Activated naive CD8-positive, alpha-beta T cell (primary cell): ENCODE data around the gene HERC3.

Experiments
- H3K27ac Mint-ChIP-seq: one replicate; pipeline ENCODE4 v1.8.0; 2021; ENCODE audit warnings: mixed read lengths
- H3K27me3 Mint-ChIP-seq: one replicate; pipeline ENCODE4 v1.8.0; 2021; ENCODE audit warnings: mixed read lengths
- H3K36me3 Mint-ChIP-seq: one replicate; pipeline ENCODE4 v1.8.0; 2021; ENCODE audit warnings: mixed read lengths
- H3K4me1 Mint-ChIP-seq: one replicate; pipeline ENCODE4 v1.8.0; 2021; ENCODE audit warnings: low read depth, mixed read lengths
- H3K4me3 Mint-ChIP-seq: one replicate; pipeline ENCODE4 v1.8.0; 2021; ENCODE audit warnings: mild to moderate bottlenecking, mixed read lengths
- H3K9me3 Mint-ChIP-seq: one replicate; pipeline ENCODE4 v1.8.0; 2021; ENCODE audit warnings: low read depth, mixed read lengths

HERC3 gene

DNA sequence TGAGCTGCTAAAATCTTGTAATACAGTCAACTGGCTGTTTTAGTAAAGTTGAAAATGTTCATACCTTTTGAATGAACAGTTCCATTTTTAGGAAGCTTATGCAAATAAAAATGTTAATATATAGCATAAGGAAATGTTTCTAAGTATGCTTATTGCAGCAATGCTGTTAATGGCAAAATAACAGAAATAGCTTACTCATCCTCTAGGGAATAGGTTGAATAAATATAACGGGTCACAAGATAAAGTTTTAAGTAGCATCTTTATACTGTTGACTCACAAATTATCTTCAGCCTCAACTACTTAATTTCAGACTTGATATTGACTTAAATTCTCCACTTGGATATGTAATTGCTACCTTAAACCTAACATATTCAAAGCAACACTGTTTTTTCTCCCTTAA is 27.7 kb downstream of the HERC3 start:
- Mint-ChIP-seq H3K27ac (peak overlapping the region; percentile 43), H3K4me3 (no peak overlapping the region), H3K36me3 (peaks cover 51% of the 10 kb centered on the region), H3K4me1 (peaks cover 63% of the 10 kb centered on the region), H3K27me3 (no peaks in the 10 kb centered on the region), H3K9me3 (peaks cover 19% of the 10 kb centered on the region)

DNA sequence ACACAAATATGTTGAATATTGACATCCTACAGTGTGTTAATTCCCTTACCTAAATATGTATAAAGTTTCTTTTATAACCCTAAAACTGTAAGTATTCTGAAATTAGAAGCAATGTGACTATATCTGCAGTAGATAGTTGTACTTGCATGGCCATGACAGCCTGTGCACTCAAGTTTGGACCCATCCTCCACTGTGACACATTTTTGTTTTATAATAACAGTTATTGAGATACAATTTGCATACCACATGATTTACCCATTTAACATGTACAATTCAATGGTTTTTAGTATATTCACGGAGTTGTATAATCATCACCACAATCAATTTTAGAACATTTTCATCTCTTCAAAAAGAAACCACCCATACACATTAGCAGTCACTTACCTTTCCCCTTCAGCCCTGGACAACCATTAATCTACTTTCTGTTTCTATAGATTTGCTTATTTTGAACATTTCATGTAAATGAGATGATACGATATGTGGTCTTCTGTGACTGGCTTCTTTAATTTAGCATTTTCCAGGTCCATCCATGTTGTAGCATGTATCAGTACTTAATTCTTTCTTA is 29.6 kb downstream of the HERC3 start:
- H3K36me3 Mint-ChIP-seq, result peaks cover 53% of the 10 kb centered on the region
- H3K4me1 Mint-ChIP-seq, result peaks cover 53% of the 10 kb centered on the region
- no peak overlapping the region for H3K4me3 Mint-ChIP-seq
- peak overlapping the region; percentile 30 for H3K27ac Mint-ChIP-seq
- H3K27me3 Mint-ChIP-seq, result no peaks in the 10 kb centered on the region
- H3K9me3 Mint-ChIP-seq, result peaks cover 19% of the 10 kb centered on the region

DNA sequence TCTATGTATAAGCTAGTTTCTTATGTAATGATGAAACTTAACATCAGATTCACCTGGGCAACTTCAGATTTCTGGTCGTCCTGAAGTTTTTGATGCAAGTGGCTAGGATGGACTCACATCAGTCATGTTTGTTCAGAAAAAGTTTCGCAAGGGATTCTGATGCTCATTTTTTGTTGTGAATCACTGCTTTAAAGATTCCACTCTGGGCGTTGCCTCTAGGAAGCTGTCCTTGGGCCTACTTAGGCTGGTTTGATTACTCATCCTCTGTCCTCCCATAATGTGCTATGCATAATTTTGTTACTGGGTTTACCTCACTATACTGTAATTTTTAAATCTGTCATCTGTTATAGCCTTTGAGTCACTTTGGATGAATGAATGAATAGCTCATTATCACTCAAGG is 30.8 kb downstream of the HERC3 start:
- peaks cover 46% of the 10 kb centered on the region for H3K4me1 Mint-ChIP-seq
- H3K27me3 Mint-ChIP-seq, result no peaks in the 10 kb centered on the region
- peaks cover 50% of the 10 kb centered on the region for H3K36me3 Mint-ChIP-seq
- H3K4me3 Mint-ChIP-seq, result no peak overlapping the region
- H3K9me3 Mint-ChIP-seq, result peaks cover 19% of the 10 kb centered on the region
- H3K27ac Mint-ChIP-seq, result no peak overlapping the region

DNA sequence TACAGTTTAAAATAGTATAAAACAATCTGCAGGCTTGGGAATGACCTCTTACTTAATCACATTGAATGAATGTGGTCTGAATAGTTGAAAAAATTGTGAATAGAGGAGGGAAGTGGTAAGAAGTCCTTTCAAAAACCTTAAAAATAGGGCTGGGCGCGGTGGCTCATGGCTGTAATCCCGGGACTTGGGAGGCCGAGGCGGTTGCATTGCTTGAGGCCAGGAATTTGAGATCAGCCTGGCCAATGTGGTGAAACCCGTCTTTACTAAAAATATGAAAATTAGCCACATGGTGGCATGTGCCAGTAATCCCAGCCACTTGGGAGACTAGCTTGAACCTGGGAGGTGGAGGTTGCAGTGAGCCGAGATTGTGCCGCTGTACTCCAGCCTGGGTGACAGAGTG is 36.5 kb downstream of the HERC3 start:
- Mint-ChIP-seq H3K4me1 (peaks cover 27% of the 10 kb centered on the region), H3K27ac (no peak overlapping the region), H3K9me3 (peaks cover 16% of the 10 kb centered on the region), H3K36me3 (peaks cover 29% of the 10 kb centered on the region), H3K4me3 (no peak overlapping the region), H3K27me3 (no peaks in the 10 kb centered on the region)

DNA sequence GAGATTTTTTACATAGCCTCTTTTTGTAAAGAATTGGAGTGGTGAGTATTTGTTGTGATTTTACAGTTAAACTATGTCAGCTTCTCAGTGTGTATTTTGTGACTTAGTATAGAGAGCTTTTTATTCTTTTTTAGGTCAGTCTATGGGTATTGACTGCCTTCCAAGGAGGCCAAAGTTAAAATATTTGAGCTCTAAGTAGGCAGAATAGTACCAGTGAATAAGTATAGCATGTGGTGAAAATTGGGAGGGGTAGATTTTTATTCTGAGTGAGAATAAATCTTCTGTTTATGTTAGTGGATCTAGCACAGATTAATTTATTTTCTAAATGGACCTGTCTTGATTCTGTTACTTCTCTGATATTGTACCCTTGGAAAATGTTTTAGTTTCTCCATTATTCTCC is 37.5 kb downstream of the HERC3 start:
- H3K36me3 Mint-ChIP-seq, result peaks cover 18% of the 10 kb centered on the region
- H3K4me1 Mint-ChIP-seq, result peaks cover 24% of the 10 kb centered on the region
- no peak overlapping the region for H3K27ac Mint-ChIP-seq

DNA sequence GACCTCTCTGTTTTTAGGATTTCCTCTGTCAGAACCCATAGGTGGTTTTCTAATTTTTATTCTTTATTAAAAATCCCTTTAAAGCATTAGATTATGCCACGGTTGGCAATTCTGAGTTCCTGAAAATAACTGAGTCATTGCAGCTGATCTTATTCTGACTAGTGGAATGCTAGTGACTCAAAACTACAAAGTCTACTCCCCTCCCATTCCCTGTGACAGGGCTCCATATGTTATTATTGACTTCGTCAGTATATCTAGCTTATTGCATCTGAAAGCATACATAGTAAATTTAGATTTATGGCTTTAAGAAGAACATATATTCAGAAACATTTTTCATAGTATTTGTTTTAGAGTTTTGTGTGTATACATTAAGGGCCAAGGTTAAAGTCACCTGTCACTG is 38.5 kb downstream of the HERC3 start:
- Mint-ChIP-seq H3K27ac (no peak overlapping the region), H3K36me3 (peaks cover 17% of the 10 kb centered on the region), H3K27me3 (no peaks in the 10 kb centered on the region)

More for the DNA sequence above, 37.5 kb downstream of the HERC3 start:
- peaks cover 5% of the 10 kb centered on the region for H3K9me3 Mint-ChIP-seq
- no peaks in the 10 kb centered on the region for H3K27me3 Mint-ChIP-seq
- no peak overlapping the region for H3K4me3 Mint-ChIP-seq

DNA sequence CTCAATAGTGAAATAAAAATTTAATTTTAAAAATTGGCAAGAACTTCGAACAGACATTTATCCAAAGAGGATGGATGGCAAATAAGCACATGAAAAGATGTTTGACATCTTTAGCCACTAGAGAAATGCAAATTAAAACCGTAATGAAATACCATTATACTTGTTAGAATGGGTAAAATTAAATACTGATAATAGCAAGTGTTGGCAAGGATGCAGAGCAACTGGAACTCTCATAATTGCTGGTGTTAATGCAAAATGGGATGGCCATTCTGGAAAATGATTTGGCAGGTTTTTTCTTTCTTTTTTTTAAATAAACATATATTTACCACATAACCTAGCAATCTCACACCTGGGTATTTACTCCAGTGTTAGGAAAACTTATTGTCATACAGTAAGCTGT is 51.7 kb downstream of the HERC3 start:
- H3K36me3 Mint-ChIP-seq, result peaks cover 16% of the 10 kb centered on the region
- peaks cover 17% of the 10 kb centered on the region for H3K9me3 Mint-ChIP-seq
- H3K4me1 Mint-ChIP-seq, result peaks cover 56% of the 10 kb centered on the region
- H3K27me3 Mint-ChIP-seq, result no peaks in the 10 kb centered on the region
- no peak overlapping the region for H3K27ac Mint-ChIP-seq
- no peak overlapping the region for H3K4me3 Mint-ChIP-seq

More for the DNA sequence above, 38.5 kb downstream of the HERC3 start:
- Mint-ChIP-seq H3K9me3 (peaks cover 5% of the 10 kb centered on the region), H3K4me3 (no peak overlapping the region), H3K4me1 (peaks cover 24% of the 10 kb centered on the region)

DNA sequence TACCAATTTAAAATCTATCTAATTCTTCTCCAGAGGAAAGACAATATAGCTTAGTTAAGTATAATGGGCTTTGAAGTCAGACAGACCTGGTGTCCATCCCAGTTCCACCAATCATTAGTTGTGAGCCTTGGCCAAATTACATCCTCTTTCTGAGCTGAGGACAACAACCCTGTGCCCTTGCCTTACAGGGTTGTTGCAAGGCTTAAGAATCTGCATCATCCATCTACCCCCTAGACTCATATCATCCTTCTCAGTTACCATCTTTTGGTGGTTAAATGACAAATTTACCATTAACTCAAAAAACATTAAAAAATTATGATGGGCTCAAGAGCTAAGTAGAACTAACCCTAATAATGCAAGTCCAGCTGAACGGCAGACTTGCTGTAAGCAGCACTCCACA is 53.7 kb downstream of the HERC3 start:
- no peaks in the 10 kb centered on the region for H3K27me3 Mint-ChIP-seq
- H3K9me3 Mint-ChIP-seq, result peaks cover 12% of the 10 kb centered on the region
- H3K36me3 Mint-ChIP-seq, result peaks cover 15% of the 10 kb centered on the region
- H3K4me3 Mint-ChIP-seq, result no peak overlapping the region
- H3K4me1 Mint-ChIP-seq, result peaks cover 68% of the 10 kb centered on the region
- no peak overlapping the region for H3K27ac Mint-ChIP-seq

DNA sequence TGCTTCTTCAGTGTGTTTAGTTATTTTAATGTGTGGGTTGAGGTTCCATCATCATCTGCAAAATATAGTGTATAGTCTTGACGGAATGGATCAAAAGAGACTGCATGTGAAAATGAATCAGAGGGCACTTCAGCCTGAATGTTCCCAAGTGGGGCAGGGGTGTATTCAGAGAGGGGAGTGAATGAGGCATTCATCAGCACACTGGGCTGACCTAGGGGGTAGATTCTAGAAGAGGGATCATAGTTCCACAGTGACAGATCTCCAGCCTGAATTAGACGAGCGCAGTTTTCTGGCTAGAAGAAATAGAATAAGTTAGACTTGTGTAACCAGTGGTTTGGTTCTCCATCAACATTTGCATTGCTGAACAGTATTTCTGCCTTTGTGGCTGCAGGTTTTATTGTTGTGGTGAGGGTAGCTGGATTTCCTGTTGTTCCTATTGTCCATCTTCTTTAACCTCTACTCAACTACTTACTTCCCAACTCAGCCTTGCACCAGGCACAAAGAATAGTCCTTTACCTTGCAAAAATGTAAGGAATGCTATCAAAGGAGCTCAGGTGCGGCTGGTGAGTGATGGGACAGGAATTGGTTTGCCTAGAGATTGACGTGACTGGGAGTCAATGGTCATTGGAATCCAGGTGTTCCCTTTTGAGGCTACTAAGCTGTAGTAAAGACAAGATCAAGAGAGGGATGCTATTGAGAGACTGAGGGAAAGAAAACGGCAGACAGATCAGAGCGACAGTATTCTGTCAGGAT is 54.4 kb downstream of the HERC3 start:
- Mint-ChIP-seq H3K9me3 (peaks cover 10% of the 10 kb centered on the region), H3K4me3 (no peak overlapping the region), H3K36me3 (peaks cover 12% of the 10 kb centered on the region), H3K27ac (peak overlapping the region; percentile 22), H3K4me1 (peaks cover 68% of the 10 kb centered on the region), H3K27me3 (no peaks in the 10 kb centered on the region)

DNA sequence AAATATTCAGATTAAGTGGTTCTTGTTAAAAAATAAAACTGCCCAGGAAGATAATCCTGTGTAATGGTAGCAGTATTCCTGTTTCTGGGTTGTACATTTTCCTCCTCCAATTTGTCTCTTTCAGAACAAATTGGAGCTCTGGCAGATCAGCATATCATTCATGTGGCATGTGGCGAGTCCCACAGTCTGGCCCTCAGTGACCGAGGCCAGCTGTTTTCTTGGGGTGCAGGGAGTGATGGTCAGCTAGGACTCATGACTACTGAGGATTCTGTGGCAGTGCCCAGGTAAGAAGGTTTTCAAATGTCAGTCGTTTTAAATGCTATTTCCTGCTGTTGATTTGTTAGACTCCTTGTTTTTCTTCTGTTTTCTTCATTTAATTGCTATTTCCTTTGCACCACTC is 57.4 kb downstream of the HERC3 start:
- H3K4me3 Mint-ChIP-seq, result no peak overlapping the region
- peaks cover 9% of the 10 kb centered on the region for H3K36me3 Mint-ChIP-seq
- no peaks in the 10 kb centered on the region for H3K27me3 Mint-ChIP-seq
- H3K9me3 Mint-ChIP-seq, result no peaks in the 10 kb centered on the region
- H3K27ac Mint-ChIP-seq, result peak overlapping the region; percentile 18
- H3K4me1 Mint-ChIP-seq, result peaks cover 72% of the 10 kb centered on the region

DNA sequence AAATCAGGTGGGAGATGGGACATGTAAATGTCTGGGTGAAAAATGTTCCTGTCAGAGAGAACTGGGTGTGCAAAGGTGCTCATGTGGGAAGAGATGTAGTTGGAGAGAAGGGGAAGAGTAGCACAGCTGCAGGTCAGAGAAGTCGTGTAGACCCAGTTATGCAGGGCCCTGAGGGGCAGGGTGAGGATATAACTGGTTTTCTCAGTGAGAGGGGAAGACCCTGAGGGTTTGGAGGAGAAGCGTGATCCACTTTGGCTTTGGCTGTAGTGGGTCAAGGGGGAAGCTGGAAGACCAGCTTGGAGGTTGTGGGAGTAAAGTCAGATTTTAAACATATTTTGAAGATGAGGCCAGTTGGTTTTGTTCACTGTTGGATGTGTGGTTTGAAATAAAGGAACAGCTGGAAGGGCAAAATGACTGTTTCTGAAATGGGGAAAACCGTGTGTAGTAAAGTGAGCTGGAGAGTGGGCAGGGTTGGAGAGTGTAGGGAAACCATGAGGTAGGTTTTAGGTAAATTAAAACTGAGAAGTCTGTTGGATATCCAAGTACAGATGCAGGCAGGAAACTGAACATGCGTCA is 61.2 kb downstream of the HERC3 start:
- Mint-ChIP-seq H3K4me1 (peaks cover 40% of the 10 kb centered on the region), H3K27ac (peak overlapping the region; percentile 41), H3K27me3 (no peaks in the 10 kb centered on the region), H3K4me3 (no peak overlapping the region), H3K9me3 (no peaks in the 10 kb centered on the region), H3K36me3 (peaks cover 22% of the 10 kb centered on the region)

DNA sequence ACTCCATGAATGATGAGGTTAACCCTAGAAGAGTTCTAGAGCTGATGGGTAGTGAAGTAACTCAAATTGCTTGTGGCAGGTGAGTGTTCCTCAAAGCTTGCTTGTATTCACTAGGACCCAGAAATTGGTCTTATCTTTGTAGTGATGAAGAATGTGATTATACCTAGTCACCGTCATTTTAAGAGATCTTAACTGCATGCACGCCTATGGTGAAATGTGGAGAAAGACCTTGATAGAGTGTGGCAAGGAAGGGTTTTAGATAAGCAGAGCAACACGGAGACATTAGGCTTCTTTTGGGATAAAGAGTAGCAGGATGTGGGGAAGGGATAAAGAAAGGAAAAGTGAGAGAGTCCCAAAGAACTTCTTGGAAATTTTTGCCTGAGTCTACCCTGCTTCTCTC is 62.9 kb downstream of the HERC3 start:
- H3K4me1 Mint-ChIP-seq, result peaks cover 23% of the 10 kb centered on the region
- H3K4me3 Mint-ChIP-seq, result no peak overlapping the region
- H3K9me3 Mint-ChIP-seq, result no peaks in the 10 kb centered on the region
- H3K27me3 Mint-ChIP-seq, result no peaks in the 10 kb centered on the region
- H3K36me3 Mint-ChIP-seq, result peaks cover 22% of the 10 kb centered on the region
- H3K27ac Mint-ChIP-seq, result peak overlapping the region; percentile 3

DNA sequence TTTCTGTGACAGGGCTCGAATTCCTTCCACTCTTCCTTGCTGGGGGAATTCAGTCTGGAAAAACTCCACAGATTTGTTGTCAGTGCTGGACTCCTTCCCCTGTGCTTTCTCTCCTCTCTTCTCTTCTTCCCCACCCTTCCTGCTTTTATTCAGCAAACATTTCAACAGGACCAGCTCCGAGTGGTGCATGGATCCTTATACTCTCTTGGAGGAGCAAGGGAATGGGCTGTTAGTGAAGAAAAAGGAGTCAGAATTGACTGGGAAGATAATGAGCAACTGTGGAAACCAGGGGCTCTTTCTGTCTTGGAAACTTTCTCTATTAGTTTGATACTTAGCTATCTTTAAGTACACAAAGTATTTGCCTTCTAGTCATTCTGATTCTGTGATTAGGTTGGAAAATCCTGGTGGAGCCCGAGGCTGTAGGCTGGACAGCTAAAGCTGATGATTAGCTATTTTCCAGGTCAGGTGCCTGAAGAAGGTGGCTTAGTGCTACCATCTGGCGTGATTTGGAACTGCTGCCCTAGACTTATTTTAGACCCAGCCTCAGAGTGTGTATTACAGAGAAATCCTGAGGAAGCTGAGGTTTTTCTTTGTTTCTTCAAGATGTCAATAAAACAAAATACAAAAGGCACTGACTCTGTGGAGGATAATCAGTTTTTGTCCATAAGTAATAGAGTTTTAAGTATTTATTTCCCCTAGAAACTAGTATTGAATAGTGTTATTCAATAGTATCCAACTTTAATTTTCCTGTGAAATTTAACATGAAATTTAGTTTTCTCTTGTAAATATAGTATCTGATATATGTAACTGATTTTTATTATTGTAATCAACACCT is 67.0 kb downstream of the HERC3 start:
- H3K27me3 Mint-ChIP-seq, result no peaks in the 10 kb centered on the region

DNA sequence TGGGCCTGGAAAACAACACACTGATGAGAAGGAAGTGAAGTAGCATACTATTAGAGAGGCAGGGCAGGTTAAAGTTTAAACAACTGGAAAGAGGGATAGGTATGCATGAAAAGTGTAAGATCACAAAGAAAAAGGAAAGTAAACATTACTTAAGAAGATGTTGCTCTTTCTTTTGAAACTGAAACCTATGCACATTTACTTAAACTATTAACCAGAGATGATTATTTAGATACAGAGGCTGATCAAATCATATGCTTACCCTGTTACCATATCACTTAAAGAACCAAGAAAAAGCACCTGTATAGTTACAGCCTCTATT is 67.6 kb downstream of the HERC3 start:
- no peak overlapping the region for H3K4me3 Mint-ChIP-seq
- peaks cover 16% of the 10 kb centered on the region for H3K36me3 Mint-ChIP-seq
- no peak overlapping the region for H3K27ac Mint-ChIP-seq
- no peaks in the 10 kb centered on the region for H3K9me3 Mint-ChIP-seq
- no peaks in the 10 kb centered on the region for H3K27me3 Mint-ChIP-seq
- peaks cover 4% of the 10 kb centered on the region for H3K4me1 Mint-ChIP-seq

More for the DNA sequence above, 67.0 kb downstream of the HERC3 start:
- no peak overlapping the region for H3K27ac Mint-ChIP-seq
- H3K4me3 Mint-ChIP-seq, result no peak overlapping the region
- H3K9me3 Mint-ChIP-seq, result no peaks in the 10 kb centered on the region
- H3K4me1 Mint-ChIP-seq, result peaks cover 4% of the 10 kb centered on the region
- H3K36me3 Mint-ChIP-seq, result peaks cover 15% of the 10 kb centered on the region
